Measurements from ENCODE around the gene DEDD2. TPM values are rescaled to one million over a fixed set of nuclear protein-coding genes. Genes with fewer than 3 reads are reported as not detected.

DEDD2 gene
- total RNA-seq, 1 donor from 2014 or later: 25.3 TPM

DNA sequence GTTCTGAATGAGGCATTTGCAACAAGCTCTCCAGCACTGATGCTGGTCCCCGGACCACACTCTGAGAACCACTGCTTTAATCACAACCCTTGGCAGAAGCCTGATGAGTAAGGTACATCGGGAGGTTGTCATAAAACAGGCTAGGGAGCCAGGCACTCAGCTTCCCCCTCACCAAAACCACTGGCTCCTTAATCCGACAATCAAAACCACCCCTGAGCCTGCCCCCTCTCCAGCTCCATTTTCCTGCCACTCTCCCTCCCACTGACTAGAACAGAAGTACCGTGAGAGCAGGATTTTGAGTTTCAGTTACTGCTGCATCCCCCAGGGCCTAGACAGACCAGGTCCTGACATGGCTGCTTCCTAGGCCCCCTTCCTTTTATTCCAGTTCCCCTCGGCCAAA is 17.7 kb upstream of the DEDD2 start:
- no peak for DNase-seq (ENCODE audit: extremely low spot score in 2 of 2)
- intact Hi-C loops (cut with DNase I): no loop called here
- Histone ChIP-seq H3K27ac (no peak overlapping the region), H3K4me1 (peaks cover 9% of the 10 kb centered on the region), H3K4me3 (no peak overlapping the region), H3K27me3 (no peaks in the 10 kb centered on the region), H3K9me3 (no peaks in the 10 kb centered on the region), H3K36me3 (peaks cover 5 to 70% of the 10 kb centered on the region in 2 donors)
- TF ChIP-seq POLR2AphosphoS5 (IDR thresholded peaks at IDR 0.05; ENCODE audit: insufficient read depth in 1 of 2, low read depth in 1 of 2) (no peak), POLR2A (IDR thresholded peaks at IDR 0.05) (no peak)
- TF ChIP-seq, protein P1, sequence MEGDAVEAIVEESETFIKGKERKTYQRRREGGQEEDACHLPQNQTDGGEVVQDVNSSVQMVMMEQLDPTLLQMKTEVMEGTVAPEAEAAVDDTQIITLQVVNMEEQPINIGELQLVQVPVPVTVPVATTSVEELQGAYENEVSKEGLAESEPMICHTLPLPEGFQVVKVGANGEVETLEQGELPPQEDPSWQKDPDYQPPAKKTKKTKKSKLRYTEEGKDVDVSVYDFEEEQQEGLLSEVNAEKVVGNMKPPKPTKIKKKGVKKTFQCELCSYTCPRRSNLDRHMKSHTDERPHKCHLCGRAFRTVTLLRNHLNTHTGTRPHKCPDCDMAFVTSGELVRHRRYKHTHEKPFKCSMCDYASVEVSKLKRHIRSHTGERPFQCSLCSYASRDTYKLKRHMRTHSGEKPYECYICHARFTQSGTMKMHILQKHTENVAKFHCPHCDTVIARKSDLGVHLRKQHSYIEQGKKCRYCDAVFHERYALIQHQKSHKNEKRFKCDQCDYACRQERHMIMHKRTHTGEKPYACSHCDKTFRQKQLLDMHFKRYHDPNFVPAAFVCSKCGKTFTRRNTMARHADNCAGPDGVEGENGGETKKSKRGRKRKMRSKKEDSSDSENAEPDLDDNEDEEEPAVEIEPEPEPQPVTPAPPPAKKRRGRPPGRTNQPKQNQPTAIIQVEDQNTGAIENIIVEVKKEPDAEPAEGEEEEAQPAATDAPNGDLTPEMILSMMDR (IDR thresholded peaks at IDR 0.05): no peak

DNA sequence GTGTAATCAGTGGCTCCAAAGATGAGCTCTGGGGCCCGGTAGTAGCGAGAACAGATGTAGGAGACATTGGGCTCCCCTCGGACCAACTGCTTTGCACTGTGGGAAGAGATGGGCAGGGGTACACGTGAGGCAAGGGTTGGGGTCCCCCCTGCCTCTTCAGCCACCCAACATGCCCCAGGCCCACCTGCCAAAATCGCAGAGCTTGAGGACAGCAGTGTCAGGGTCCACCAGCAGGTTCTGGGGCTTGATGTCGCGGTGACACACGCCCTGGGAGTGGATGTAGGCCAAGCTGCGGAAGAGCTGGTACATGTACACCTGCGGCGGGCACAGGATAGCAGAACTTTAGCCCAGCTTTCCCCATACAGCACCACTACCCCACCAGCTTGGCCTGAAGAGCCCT is 16.9 kb upstream of the DEDD2 start:
- intact Hi-C loops (cut with DNase I): no loop called here
- TF ChIP-seq, protein P1 (IDR thresholded peaks at IDR 0.05): no peak
- no peak for TF ChIP-seq POLR2AphosphoS5 (IDR thresholded peaks at IDR 0.05; ENCODE audit: insufficient read depth in 1 of 2, low read depth in 1 of 2)
- TF ChIP-seq POLR2A (IDR thresholded peaks at IDR 0.05): no peak
- Histone ChIP-seq H3K27ac (no peak overlapping the region), H3K4me3 (no peak overlapping the region), H3K27me3 (no peaks in the 10 kb centered on the region), H3K4me1 (peaks cover under 1% of the 10 kb centered on the region), H3K9me3 (no peaks in the 10 kb centered on the region), H3K36me3 (peaks cover 5 to 70% of the 10 kb centered on the region in 2 donors)
- no peak for DNase-seq (ENCODE audit: extremely low spot score in 2 of 2)

DNA sequence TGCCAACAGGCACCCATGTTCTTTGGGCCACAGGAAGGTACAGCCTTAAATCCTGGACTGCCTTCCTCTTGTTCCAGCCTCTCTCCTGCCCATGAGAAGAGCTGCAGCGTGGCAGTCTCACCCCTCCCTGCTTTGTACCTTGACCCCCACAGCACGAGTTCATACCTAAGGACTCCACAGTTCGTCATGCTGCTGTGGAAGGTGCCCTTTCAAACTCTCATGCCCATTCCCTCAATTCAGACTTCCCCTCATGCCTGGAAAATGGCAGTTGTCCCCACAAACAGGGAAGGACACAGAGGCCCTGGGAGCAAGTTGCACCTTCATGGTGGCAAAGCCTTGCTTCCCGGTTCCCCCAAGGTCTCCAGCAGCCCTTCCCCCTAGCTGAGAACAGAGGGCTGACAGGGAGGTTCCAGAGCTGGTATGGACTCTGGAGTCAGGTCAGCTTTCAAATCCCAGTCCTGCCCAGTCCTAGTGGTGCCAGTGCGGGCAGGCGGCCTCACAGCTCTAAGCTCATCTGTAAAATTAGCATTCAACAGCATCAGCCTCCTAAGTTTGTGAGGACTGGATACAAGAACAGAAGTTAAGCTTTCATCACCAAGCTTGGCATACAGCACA is 16.3 kb upstream of the DEDD2 start:
- TF ChIP-seq, protein P1 (IDR thresholded peaks at IDR 0.05): no peak
- TF ChIP-seq POLR2AphosphoS5 (IDR thresholded peaks at IDR 0.05; ENCODE audit: insufficient read depth in 1 of 2, low read depth in 1 of 2) (no peak), POLR2A (IDR thresholded peaks at IDR 0.05) (no peak)
- H3K36me3 ChIP-seq: peaks cover 5 to 75% of the 10 kb centered on the region in 2 donors
- no peaks in the 10 kb centered on the region for H3K4me1 ChIP-seq
- DNase-seq (ENCODE audit: extremely low spot score in 2 of 2): no peak
- H3K27ac ChIP-seq: no peak overlapping the region
- no peaks in the 10 kb centered on the region for H3K9me3 ChIP-seq
- no peaks in the 10 kb centered on the region for H3K27me3 ChIP-seq
- no peak overlapping the region for H3K4me3 ChIP-seq
- intact Hi-C loops (cut with DNase I): no loop called here

DNA sequence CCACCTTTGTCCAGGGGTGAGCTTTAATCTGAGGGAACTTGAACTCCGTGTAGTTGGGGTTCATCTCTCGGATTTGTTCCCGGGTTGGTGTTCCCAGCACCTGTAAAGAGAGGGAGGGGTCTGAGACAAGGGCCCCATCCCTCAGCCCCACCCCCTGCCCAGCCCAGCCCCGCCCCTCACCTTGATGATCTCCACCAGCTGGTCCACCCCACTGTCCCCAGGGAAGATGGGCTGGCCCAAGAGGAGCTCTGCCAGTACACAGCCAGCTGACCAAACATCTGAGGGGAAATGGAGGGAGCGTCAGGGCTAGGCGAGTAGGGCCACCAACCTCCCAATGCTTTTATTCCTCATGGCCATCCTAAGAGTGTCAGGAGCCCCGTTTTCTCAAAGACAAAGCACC is 15.6 kb upstream of the DEDD2 start:
- H3K27me3 ChIP-seq: no peaks in the 10 kb centered on the region
- no peak for DNase-seq (ENCODE audit: extremely low spot score in 2 of 2)
- peaks cover 5 to 77% of the 10 kb centered on the region in 2 donors for H3K36me3 ChIP-seq
- no peaks in the 10 kb centered on the region for H3K9me3 ChIP-seq
- H3K27ac ChIP-seq: no peak overlapping the region
- H3K4me3 ChIP-seq: no peak overlapping the region
- TF ChIP-seq POLR2A (IDR thresholded peaks at IDR 0.05) (no peak), POLR2AphosphoS5 (IDR thresholded peaks at IDR 0.05; ENCODE audit: insufficient read depth in 1 of 2, low read depth in 1 of 2) (no peak)
- TF ChIP-seq, protein P1 (IDR thresholded peaks at IDR 0.05): no peak
- no peaks in the 10 kb centered on the region for H3K4me1 ChIP-seq
- intact Hi-C loops (cut with DNase I): no loop called here

DNA sequence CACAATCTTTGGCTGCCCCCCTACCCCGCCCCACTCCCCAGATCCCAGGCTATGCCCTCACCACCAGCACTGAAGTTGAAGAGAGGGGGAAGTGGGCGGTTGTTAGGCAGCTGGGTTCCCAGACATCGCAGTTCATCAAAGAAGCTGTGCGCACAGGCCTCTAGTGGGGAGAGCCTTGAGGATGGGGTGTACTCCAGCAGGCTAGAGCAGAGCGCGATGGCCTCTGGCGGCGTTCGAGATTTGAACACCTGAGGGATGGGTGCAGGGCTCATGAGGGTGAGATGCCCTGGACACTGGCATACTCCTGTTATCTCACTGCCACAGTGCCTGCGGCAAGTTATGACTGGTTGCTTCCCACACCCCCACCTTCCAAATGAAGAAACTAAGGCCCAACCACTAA is 15.0 kb upstream of the DEDD2 start:
- no peaks in the 10 kb centered on the region for H3K9me3 ChIP-seq
- intact Hi-C loops (cut with DNase I): no loop called here
- H3K27me3 ChIP-seq: no peaks in the 10 kb centered on the region
- no peak overlapping the region for H3K4me3 ChIP-seq
- peaks cover 5 to 77% of the 10 kb centered on the region in 2 donors for H3K36me3 ChIP-seq
- H3K27ac ChIP-seq: no peak overlapping the region
- no peak for DNase-seq (ENCODE audit: extremely low spot score in 2 of 2)
- TF ChIP-seq, protein P1 (IDR thresholded peaks at IDR 0.05): no peak
- TF ChIP-seq POLR2A (IDR thresholded peaks at IDR 0.05) (no peak), POLR2AphosphoS5 (IDR thresholded peaks at IDR 0.05; ENCODE audit: insufficient read depth in 1 of 2, low read depth in 1 of 2) (no peak)
- no peaks in the 10 kb centered on the region for H3K4me1 ChIP-seq
